Testis (tissue), 3 donors: ENCODE measurements around the gene CYBA. TPM values are rescaled to one million over a fixed set of nuclear protein-coding genes. Genes with fewer than 3 reads are reported as not detected.

ENCODE experiments used
- DNase-seq: peaks from one replicate; pipeline ENCODE4 v3.0.0-alpha.2; 2019
- H3K27ac ChIP-seq, 2 donors: fragments of 200-600 bp; sonication (generic); one replicate each; pipeline ENCODE4 v1.5.1; 2019
- H3K27me3 ChIP-seq: fragments of 200-600 bp; sonication (generic); one replicate; pipeline ENCODE4 v1.5.1; 2019
- H3K36me3 ChIP-seq: fragments of 200-600 bp; sonication (generic); one replicate; pipeline ENCODE4 v1.5.1; 2017; ENCODE audit warnings: low read depth; ENCODE audit errors: missing control alignments
- H3K4me1 ChIP-seq: fragments of 200-600 bp; sonication (generic); one replicate; pipeline ENCODE4 v1.5.1; 2019
- H3K4me3 ChIP-seq, 2 donors: fragments of 200-600 bp; sonication (generic); one replicate each; pipeline ENCODE4 v1.5.1; 2017 to 2019
- H3K9me3 ChIP-seq: fragments of 200-600 bp; sonication (generic); one replicate; pipeline ENCODE4 v1.5.1; 2017
- POLR2A ChIP-seq: fragments of 450-650 bp; IDR thresholded peaks from one replicate; pipeline ENCODE4 v1.6.1; 2017; ENCODE audit warnings: antibody characterized with exemption, mild to moderate bottlenecking, moderate library complexity
- WGBS, 2 donors: methylation state at CpG; one replicate each; pipeline ENCODE4 v1.1.5; 2018; 5-methylcytosine and 5-hydroxymethylcytosine counted together
- intact Hi-C: fragments of 100-400 bp; cut with DNase I; formaldehyde crosslinking; loops from one replicate; pipeline ENCODE4 v1.15.1; 2023; ENCODE audit warnings: low total_unique reads
- polyA plus RNA-seq: library from polyadenylated mRNA; stranded (reverse); fragments of 350-450 nt; fragmentation: Illumina TruSeq; extraction: RNeasy Lipid Tissue Mini Kit (QIAGEN cat#74804); gene quantifications from one replicate; pipeline ENCODE4 v1.2.3, GENCODE V29; 2014; ENCODE audit warnings: low read depth, low replicate concordance; ENCODE audit not compliant: insufficient read depth
- total RNA-seq, 2 donors: library from RNA; depleted of rRNA; stranded (reverse); fragments of >200 nt; gene quantifications; one replicate each; pipeline ENCODE4 v1.2.3, GENCODE V29; 2016
- TF ChIP-seq, protein P1 (sequence below), 3 experiments: fragments of 450-650 bp in 2 of 3; fragments of 200-600 bp in 1 of 3; sonication (generic) in 1 of 3; IDR thresholded peaks; one replicate each; pipeline ENCODE4 v1.5.1; 2016 to 2019; ENCODE audit warnings: antibody characterized with exemption in 3 of 3, mild to moderate bottlenecking in 2 of 3, moderate library complexity in 1 of 3

Gene CYBA
- total and polyA plus RNA-seq, 3 donors from 2014 or later, result 11.7 to 40.0 (median 34.9) TPM

DNA sequence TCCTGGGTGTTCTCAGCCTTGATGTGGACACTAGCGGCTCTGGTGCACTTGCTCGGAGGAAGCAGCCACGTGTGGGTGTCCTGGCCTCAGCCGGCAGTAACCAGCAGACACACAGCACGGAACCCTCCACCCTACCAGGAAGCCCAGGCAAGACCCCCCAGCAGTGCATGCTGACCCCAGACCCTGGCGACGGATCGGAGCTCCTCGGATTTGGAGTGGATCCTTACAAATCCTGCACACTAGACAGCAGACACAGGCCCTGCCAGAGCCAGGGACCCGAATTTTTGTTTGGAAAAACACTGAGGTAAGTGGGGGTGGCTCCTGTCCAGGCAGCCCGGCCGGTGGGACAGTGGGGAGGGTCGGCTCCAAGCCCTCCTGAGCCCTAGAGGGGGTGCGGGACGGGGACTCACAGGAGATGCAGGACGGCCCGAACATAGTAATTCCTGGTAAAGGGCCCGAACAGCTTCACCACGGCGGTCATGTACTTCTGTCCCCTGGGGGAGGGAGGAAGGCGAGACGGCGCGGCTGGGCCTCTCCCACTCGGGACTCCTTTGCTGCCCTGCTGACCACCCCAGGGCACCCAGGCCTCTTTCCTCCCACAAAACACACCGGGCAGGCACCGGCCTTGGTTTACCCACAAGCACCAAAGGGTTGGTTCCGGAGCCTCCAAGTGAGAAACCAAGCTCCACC lies 4.4 kb downstream of the CYBA start:
- 78 to 86% methylated on average over 16 to 28 of the region's 28 CpGs for WGBS, 2 donors
- no peak overlapping the region for H3K4me3 ChIP-seq
- no peaks in the 10 kb centered on the region for H3K9me3 ChIP-seq
- no peaks in the 10 kb centered on the region for H3K36me3 ChIP-seq
- H3K4me1 ChIP-seq, result peaks cover 5% of the 10 kb centered on the region
- intact Hi-C loops, result no loop called here
- DNase-seq, result no peak
- TF ChIP-seq POLR2A, result no peak
- TF ChIP-seq, protein P1, sequence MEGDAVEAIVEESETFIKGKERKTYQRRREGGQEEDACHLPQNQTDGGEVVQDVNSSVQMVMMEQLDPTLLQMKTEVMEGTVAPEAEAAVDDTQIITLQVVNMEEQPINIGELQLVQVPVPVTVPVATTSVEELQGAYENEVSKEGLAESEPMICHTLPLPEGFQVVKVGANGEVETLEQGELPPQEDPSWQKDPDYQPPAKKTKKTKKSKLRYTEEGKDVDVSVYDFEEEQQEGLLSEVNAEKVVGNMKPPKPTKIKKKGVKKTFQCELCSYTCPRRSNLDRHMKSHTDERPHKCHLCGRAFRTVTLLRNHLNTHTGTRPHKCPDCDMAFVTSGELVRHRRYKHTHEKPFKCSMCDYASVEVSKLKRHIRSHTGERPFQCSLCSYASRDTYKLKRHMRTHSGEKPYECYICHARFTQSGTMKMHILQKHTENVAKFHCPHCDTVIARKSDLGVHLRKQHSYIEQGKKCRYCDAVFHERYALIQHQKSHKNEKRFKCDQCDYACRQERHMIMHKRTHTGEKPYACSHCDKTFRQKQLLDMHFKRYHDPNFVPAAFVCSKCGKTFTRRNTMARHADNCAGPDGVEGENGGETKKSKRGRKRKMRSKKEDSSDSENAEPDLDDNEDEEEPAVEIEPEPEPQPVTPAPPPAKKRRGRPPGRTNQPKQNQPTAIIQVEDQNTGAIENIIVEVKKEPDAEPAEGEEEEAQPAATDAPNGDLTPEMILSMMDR (IDR thresholded peaks at IDR 0.05), result no peak
- no peak overlapping the region for H3K27ac ChIP-seq
- H3K27me3 ChIP-seq, result no peaks in the 10 kb centered on the region

DNA sequence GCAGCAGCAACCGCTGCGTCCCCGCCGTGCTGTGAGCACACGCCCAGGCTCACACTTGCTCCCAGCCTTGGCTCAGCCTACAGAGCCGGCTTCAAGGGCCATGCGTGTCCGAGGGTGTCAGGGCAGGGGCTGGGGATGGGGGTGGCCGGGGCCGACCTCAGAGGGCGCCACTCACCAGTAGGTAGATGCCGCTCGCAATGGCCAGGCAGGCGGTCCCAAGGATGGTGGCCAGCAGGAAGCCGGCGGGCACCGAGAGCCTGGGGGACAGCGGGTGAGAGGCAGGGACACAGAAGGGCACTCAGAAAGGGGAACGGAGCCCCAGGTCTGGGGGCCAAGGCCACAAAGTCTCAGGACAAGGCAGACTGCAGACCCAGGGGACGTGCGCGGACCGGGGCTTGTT lies 4.9 kb downstream of the CYBA start:
- H3K4me3 ChIP-seq, result no peak overlapping the region
- no peak for DNase-seq
- TF ChIP-seq POLR2A, result no peak
- TF ChIP-seq, protein P1 (IDR thresholded peaks at IDR 0.05), result no peak
- peaks cover under 1% of the 10 kb centered on the region for H3K4me1 ChIP-seq
- H3K27me3 ChIP-seq, result no peaks in the 10 kb centered on the region
- intact Hi-C loops, result no loop called here
- WGBS, 2 donors, result 90 to 95% methylated on average over 23 of the region's 23 CpGs
- no peaks in the 10 kb centered on the region for H3K36me3 ChIP-seq
- no peak overlapping the region for H3K27ac ChIP-seq
- no peaks in the 10 kb centered on the region for H3K9me3 ChIP-seq

DNA sequence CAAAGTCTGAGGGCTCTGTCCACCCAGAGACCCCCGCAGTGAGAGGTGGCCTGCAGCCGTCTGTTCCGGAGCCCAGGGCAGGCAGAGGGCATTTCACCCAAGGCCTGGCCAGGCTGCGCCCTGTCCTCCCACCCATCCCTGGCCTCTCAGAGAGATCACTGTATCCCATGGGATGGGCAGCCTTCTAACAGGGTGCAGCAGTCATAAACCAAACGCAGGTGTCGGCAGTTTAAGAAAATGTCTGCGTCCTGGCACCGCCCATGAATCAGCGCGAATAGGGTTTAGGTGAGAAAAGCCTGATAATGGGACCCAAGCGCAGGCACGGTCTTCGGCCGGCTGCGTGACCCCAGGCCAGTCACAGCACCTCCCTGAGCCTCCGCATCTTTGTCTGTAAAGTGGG lies 5.4 kb downstream of the CYBA start:
- WGBS, 2 donors, result 93 to 98% methylated on average over 8 to 16 of the region's 16 CpGs
- intact Hi-C loops, result no loop called here
- DNase-seq, result no peak
- Histone ChIP-seq H3K4me1 (no peaks in the 10 kb centered on the region), H3K27ac (no peak overlapping the region), H3K27me3 (no peaks in the 10 kb centered on the region), H3K4me3 (no peak overlapping the region), H3K36me3 (no peaks in the 10 kb centered on the region), H3K9me3 (no peaks in the 10 kb centered on the region)
- TF ChIP-seq POLR2A, result no peak
- TF ChIP-seq, protein P1 (IDR thresholded peaks at IDR 0.05), result no peak

DNA sequence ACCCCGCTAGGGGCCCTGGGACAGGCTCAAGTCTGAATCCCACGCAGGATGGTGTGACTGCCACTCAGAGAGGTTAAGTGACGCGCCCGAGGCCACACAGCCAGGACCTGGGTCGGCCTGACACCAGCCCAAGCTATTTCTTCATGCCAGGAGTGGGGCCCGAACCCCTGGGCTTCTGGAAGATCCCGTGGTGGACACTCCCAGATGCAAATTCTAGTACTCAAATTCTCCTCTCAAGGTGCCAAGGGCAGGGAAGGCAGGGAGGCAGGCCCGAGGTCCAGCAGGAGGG lies 7.3 kb downstream of the CYBA start:
- H3K36me3 ChIP-seq, result no peaks in the 10 kb centered on the region
- no peaks in the 10 kb centered on the region for H3K4me1 ChIP-seq
- H3K4me3 ChIP-seq, result no peak overlapping the region
- no peaks in the 10 kb centered on the region for H3K27me3 ChIP-seq
- TF ChIP-seq POLR2A, result no peak
- TF ChIP-seq, protein P1 (IDR thresholded peaks at IDR 0.05), result no peak
- H3K27ac ChIP-seq, result no peak overlapping the region
- 87% methylated on average over 8 of the region's 9 CpGs; no CpG with 5 or more reads in 1 of the 2 donors for WGBS, 2 donors
- no peaks in the 10 kb centered on the region for H3K9me3 ChIP-seq
- no peak for DNase-seq
- intact Hi-C loops, result no loop called here
